Measurements from ENCODE around the gene DGKI.

Gene DGKI

DNA sequence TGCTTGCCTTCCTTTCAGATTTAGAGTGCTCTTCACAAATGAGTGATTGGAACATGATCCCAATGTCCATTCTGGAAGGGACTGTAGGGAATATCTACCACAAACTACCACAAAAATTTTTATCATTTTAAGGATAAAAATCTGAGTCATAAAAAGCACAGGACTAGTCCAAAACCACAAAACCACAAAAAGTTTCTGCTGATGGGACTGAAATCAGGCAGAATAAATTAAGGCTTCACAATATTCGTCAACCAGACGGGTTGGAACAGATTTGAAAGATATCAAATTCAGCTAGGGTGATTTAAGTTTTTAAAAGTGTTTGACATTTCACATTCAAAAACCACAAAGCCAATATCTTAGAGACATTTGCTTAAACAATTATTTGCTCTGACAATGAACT, 403.2 kb downstream of the DGKI start:
- H3K9ac ChIP-seq (ENCODE audit: low read length in 5 of 5), result no peak overlapping the region
- no peak overlapping the region for H3K4me3 ChIP-seq (ENCODE audit: low read depth in 1 of 5, low read length in 5 of 5)
- H3K27ac ChIP-seq (ENCODE audit: low read depth, low read length), result no peak overlapping the region
- H3K9me3 ChIP-seq (ENCODE audit: control insufficient read depth in 5 of 5, low read length in 5 of 5), result no peaks in the 10 kb centered on the region
- H3K4me1 ChIP-seq (ENCODE audit: control insufficient read depth in 5 of 5, insufficient read depth in 5 of 5, low read length in 5 of 5), result peaks cover 0 to 32% (median 17%) of the 10 kb centered on the region in 5 donors
- no peaks in the 10 kb centered on the region for H3K36me3 ChIP-seq (ENCODE audit: control insufficient read depth in 5 of 5, insufficient read depth in 5 of 5, low read length in 5 of 5)
- H3K27me3 ChIP-seq (ENCODE audit: control insufficient read depth in 5 of 5, insufficient read depth in 4 of 5, low read length in 5 of 5), result no peaks in the 10 kb centered on the region

DNA sequence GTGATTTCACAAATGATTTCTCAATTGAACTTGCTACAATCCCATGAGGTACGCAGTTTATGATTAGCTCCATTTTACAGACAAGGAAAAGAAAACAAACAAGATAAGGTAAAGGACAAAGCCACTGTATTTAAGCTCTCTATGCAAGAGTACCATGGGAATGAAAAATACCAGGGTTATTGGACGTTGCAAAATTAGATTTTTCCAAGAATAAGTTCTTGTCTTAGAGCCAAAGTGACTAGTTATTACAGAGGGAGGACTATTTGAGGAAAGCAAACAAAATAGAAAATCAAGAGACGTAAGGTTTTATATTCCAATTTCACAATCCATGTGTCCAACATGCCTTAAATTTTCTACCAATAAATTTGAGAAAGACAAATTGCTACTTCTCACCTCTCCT, 405.3 kb downstream of the DGKI start:
- no peak overlapping the region for H3K9ac ChIP-seq (ENCODE audit: low read length in 5 of 5)
- no peak overlapping the region for H3K4me3 ChIP-seq (ENCODE audit: low read depth in 1 of 5, low read length in 5 of 5)
- no peaks in the 10 kb centered on the region for H3K36me3 ChIP-seq (ENCODE audit: control insufficient read depth in 5 of 5, insufficient read depth in 5 of 5, low read length in 5 of 5)
- no peak overlapping the region for H3K27ac ChIP-seq (ENCODE audit: low read depth, low read length)
- peaks cover 0 to 32% (median 17%) of the 10 kb centered on the region in 5 donors for H3K4me1 ChIP-seq (ENCODE audit: control insufficient read depth in 5 of 5, insufficient read depth in 5 of 5, low read length in 5 of 5)
- H3K9me3 ChIP-seq (ENCODE audit: control insufficient read depth in 5 of 5, low read length in 5 of 5), result no peaks in the 10 kb centered on the region
- no peaks in the 10 kb centered on the region for H3K27me3 ChIP-seq (ENCODE audit: control insufficient read depth in 5 of 5, insufficient read depth in 4 of 5, low read length in 5 of 5)

DNA sequence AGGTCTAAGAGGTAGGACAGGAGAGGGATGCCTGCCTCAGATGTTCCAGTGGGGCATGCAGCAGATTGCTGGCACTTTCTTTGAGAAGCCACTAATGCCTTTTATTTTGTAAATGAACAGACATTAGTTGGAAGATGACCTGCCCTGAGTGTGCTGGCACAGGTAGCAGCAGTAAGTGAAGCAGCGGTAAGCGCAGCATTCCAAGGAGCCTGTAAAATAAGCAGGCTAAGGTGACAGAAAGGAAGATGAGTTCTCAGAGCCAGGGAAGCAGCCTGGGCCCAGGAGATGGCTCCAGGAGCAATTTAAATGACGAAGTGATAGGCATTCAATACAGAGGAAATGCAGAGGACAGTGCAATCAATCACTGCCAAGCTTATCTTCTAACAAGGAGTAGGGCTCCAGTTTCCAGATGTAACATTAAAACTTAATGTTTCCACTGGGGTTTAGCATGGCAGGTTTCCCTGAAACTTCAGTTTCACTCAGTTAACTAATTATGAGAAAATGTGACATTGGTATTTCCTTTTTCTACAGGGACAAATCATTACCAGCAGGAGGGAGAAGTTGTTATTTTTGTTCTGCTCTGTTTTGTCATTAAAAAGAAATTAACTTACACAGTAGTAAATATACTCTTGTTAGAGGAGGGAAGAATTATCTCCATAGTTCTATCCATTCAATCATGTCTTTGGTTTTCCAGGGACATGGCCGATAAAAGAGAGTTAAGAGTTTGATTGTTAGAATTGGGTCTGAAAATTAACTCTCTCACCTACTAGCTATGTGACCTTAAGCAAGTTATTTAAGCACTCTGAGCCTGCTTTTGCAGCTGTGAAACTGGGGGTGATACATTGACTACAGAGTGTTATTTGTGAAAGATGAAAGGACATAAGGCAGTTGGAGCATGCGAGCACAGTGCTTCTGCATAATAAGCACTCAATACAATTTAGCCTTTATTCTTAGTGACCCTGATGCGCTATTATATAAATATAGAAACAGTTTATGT, 406.6 kb downstream of the DGKI start:
- H3K9me3 ChIP-seq (ENCODE audit: control insufficient read depth in 5 of 5, low read length in 5 of 5), result no peaks in the 10 kb centered on the region
- no peak overlapping the region for H3K9ac ChIP-seq (ENCODE audit: low read length in 5 of 5)
- no peak overlapping the region for H3K4me3 ChIP-seq (ENCODE audit: low read depth in 1 of 5, low read length in 5 of 5)
- no peaks in the 10 kb centered on the region for H3K27me3 ChIP-seq (ENCODE audit: control insufficient read depth in 5 of 5, insufficient read depth in 4 of 5, low read length in 5 of 5)
- peaks cover 0 to 22% (median 8%) of the 10 kb centered on the region in 5 donors for H3K4me1 ChIP-seq (ENCODE audit: control insufficient read depth in 5 of 5, insufficient read depth in 5 of 5, low read length in 5 of 5)
- H3K36me3 ChIP-seq (ENCODE audit: control insufficient read depth in 5 of 5, insufficient read depth in 5 of 5, low read length in 5 of 5), result no peaks in the 10 kb centered on the region
- H3K27ac ChIP-seq (ENCODE audit: low read depth, low read length), result no peak overlapping the region

DNA sequence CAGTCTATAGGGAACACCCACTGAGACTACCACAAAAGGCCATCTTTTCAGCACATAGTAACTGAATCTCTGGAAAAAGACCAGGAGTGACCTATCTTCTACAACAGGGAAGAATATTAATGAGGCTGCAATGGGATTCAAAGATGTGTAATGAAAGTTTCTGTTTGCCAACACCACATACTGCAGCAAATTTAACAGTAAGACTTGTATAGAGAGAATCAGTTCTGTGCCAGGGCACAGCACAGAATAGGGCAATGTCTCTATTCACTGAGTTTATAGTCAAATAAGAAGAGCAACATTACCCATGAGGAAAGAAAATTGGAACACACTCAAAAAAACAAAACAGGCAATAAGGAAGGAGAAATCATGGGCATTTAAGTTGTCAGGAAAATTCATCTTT, 411.8 kb downstream of the DGKI start:
- Histone ChIP-seq H3K36me3 (ENCODE audit: control insufficient read depth in 5 of 5, insufficient read depth in 5 of 5, low read length in 5 of 5) (no peaks in the 10 kb centered on the region), H3K27me3 (ENCODE audit: control insufficient read depth in 5 of 5, insufficient read depth in 4 of 5, low read length in 5 of 5) (no peaks in the 10 kb centered on the region), H3K9ac (ENCODE audit: low read length in 5 of 5) (no peak overlapping the region), H3K9me3 (ENCODE audit: control insufficient read depth in 5 of 5, low read length in 5 of 5) (no peaks in the 10 kb centered on the region), H3K27ac (ENCODE audit: low read depth, low read length) (no peak overlapping the region), H3K4me1 (ENCODE audit: control insufficient read depth in 5 of 5, insufficient read depth in 5 of 5, low read length in 5 of 5) (peaks cover 0 to 4% (median 4%) of the 10 kb centered on the region in 5 donors), H3K4me3 (ENCODE audit: low read depth in 1 of 5, low read length in 5 of 5) (no peak overlapping the region)

DNA sequence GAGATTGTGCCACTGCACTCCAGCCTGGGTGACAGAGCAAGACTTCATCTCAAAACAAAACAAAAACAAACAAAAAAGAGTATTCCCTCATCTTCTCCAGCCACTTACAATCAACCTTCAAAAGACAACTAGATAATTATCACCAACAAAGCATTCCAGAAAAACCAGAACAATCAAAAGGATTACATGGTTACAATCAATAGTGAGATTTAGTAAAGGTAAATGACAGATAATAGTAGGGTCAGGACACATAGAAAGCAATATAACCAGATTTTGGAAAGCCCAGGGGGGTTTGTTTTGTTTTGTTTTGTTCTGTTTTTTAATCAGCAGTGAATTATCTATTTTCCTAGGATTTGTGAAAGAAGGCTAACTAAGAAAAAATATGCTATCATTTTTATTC, 412.2 kb downstream of the DGKI start:
- Histone ChIP-seq H3K4me1 (ENCODE audit: control insufficient read depth in 5 of 5, insufficient read depth in 5 of 5, low read length in 5 of 5) (no peaks in the 10 kb centered on the region), H3K4me3 (ENCODE audit: low read depth in 1 of 5, low read length in 5 of 5) (no peak overlapping the region), H3K27ac (ENCODE audit: low read depth, low read length) (no peak overlapping the region), H3K27me3 (ENCODE audit: control insufficient read depth in 5 of 5, insufficient read depth in 4 of 5, low read length in 5 of 5) (no peaks in the 10 kb centered on the region), H3K36me3 (ENCODE audit: control insufficient read depth in 5 of 5, insufficient read depth in 5 of 5, low read length in 5 of 5) (no peaks in the 10 kb centered on the region), H3K9ac (ENCODE audit: low read length in 5 of 5) (no peak overlapping the region), H3K9me3 (ENCODE audit: control insufficient read depth in 5 of 5, low read length in 5 of 5) (no peaks in the 10 kb centered on the region)

DNA sequence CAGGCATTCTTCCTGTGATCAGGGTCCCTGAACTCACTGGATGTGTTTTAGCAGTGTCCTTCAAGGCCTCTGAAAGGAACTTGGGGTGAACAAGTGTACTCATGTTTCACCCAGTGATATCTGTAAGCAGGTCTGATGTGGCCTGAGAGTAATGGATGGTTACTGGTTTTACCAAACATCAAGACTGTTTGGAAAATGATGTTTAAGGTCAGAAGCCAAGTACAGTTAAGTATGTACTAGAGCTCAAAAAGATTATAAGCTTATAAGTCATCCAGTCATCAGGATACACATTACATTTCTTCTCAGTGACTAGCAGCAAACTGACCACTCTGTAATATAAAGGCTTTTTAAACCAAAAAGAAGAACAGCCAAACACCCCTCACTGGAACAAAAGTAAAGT, 423.5 kb downstream of the DGKI start:
- Histone ChIP-seq H3K9me3 (ENCODE audit: control insufficient read depth in 5 of 5, low read length in 5 of 5) (no peaks in the 10 kb centered on the region), H3K27ac (ENCODE audit: low read depth, low read length) (no peak overlapping the region), H3K4me1 (ENCODE audit: control insufficient read depth in 5 of 5, insufficient read depth in 5 of 5, low read length in 5 of 5) (no peaks in the 10 kb centered on the region), H3K4me3 (ENCODE audit: low read depth in 1 of 5, low read length in 5 of 5) (no peak overlapping the region), H3K36me3 (ENCODE audit: control insufficient read depth in 5 of 5, insufficient read depth in 5 of 5, low read length in 5 of 5) (no peaks in the 10 kb centered on the region), H3K27me3 (ENCODE audit: control insufficient read depth in 5 of 5, insufficient read depth in 4 of 5, low read length in 5 of 5) (no peaks in the 10 kb centered on the region), H3K9ac (ENCODE audit: low read length in 5 of 5) (no peak overlapping the region)

DNA sequence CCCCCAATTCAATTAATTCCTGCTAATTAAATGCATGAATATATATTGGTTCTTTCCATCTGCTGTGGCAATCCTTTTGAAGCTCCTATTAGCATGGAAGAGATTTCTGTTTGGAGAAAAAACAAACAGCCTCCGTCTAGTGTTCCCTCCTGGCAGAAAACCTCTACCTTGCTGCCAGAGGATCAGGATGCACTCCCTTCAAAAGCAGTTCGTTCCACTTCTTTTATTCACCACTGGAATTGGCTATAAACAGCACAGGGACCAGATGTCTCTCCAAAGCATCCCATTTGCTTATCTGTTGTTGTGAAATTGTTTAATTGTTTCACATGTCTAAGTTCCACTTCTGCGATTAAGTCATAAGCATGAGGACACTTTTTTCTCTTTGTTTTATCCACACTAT, 425.4 kb downstream of the DGKI start:
- no peak overlapping the region for H3K4me3 ChIP-seq (ENCODE audit: low read depth in 1 of 5, low read length in 5 of 5)
- no peak overlapping the region for H3K9ac ChIP-seq (ENCODE audit: low read length in 5 of 5)
- peaks cover 0 to 4% (median 0%) of the 10 kb centered on the region in 5 donors for H3K4me1 ChIP-seq (ENCODE audit: control insufficient read depth in 5 of 5, insufficient read depth in 5 of 5, low read length in 5 of 5)
- no peaks in the 10 kb centered on the region for H3K36me3 ChIP-seq (ENCODE audit: control insufficient read depth in 5 of 5, insufficient read depth in 5 of 5, low read length in 5 of 5)
- no peaks in the 10 kb centered on the region for H3K9me3 ChIP-seq (ENCODE audit: control insufficient read depth in 5 of 5, low read length in 5 of 5)
- H3K27me3 ChIP-seq (ENCODE audit: control insufficient read depth in 5 of 5, insufficient read depth in 4 of 5, low read length in 5 of 5), result no peaks in the 10 kb centered on the region
- H3K27ac ChIP-seq (ENCODE audit: low read depth, low read length), result no peak overlapping the region

DNA sequence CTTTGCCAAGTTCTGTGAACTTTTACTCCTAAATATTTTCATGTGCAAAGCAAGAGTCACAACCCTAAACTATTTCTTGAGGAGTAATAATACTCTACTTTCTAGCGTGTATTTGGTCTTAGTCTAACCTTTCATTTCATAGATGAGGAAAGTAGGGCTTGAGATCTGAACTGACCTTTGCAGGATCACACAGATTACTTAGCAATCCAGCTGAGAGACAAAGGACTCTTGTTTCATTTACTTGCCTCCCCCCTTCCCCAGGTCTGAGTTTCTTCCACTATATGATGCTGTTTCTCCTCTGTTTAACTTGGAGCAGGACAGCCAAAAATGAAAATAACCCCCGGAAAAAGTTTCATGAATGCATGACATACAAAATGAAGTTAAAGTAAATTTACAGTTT, 427.9 kb downstream of the DGKI start:
- Histone ChIP-seq H3K36me3 (ENCODE audit: control insufficient read depth in 5 of 5, insufficient read depth in 5 of 5, low read length in 5 of 5) (no peaks in the 10 kb centered on the region), H3K4me3 (ENCODE audit: low read depth in 1 of 5, low read length in 5 of 5) (no peak overlapping the region), H3K4me1 (ENCODE audit: control insufficient read depth in 5 of 5, insufficient read depth in 5 of 5, low read length in 5 of 5) (peaks cover 0 to 4% (median 0%) of the 10 kb centered on the region in 5 donors), H3K9me3 (ENCODE audit: control insufficient read depth in 5 of 5, low read length in 5 of 5) (no peaks in the 10 kb centered on the region), H3K27me3 (ENCODE audit: control insufficient read depth in 5 of 5, insufficient read depth in 4 of 5, low read length in 5 of 5) (no peaks in the 10 kb centered on the region), H3K27ac (ENCODE audit: low read depth, low read length) (no peak overlapping the region), H3K9ac (ENCODE audit: low read length in 5 of 5) (no peak overlapping the region)

DNA sequence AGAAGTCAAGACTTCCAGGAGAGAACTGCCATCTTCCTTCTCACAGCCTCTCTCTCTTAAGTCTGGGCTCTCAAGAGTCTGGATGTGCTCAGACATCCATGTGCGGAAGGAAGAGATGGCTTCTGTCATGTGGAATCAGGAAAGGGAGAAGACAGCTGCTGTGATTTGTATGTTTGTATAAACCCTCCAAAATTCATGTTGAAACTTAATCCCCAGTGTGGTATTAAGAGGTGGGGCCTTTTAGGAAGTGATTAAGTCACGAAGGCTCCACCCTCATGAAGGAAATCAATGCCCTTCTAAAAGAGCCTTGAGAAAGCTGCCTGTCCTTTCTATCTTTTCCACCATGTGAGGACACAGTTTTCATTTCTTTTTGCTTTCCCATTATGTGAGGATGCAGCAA, 429.3 kb downstream of the DGKI start:
- Histone ChIP-seq H3K4me1 (ENCODE audit: control insufficient read depth in 5 of 5, insufficient read depth in 5 of 5, low read length in 5 of 5) (peaks cover 0 to 4% (median 0%) of the 10 kb centered on the region in 5 donors), H3K9me3 (ENCODE audit: control insufficient read depth in 5 of 5, low read length in 5 of 5) (no peaks in the 10 kb centered on the region)

DNA sequence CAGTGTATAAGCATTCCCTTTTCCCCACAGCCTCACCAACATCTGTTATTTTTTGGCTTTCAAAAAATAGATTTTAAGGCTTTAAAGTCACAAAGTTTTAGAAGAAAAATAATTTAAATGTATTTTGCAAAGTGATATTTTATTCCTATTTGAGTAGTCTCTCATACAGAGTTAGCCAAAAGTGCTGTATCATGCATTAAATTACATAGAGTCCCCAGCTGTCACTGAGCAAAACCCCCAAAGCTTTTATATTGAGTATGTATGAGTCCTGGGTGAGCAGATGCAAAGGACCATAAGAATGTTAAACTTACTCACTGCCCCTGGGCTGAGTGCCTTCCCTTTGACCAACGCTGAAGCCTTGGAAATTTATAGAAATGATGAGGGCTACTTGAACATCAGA, 432.9 kb downstream of the DGKI start:
- H3K4me3 ChIP-seq (ENCODE audit: low read depth in 1 of 5, low read length in 5 of 5), result no peak overlapping the region
- H3K9ac ChIP-seq (ENCODE audit: low read length in 5 of 5), result no peak overlapping the region
- H3K27me3 ChIP-seq (ENCODE audit: control insufficient read depth in 5 of 5, insufficient read depth in 4 of 5, low read length in 5 of 5), result no peaks in the 10 kb centered on the region
- no peaks in the 10 kb centered on the region for H3K9me3 ChIP-seq (ENCODE audit: control insufficient read depth in 5 of 5, low read length in 5 of 5)
- no peak overlapping the region for H3K27ac ChIP-seq (ENCODE audit: low read depth, low read length)
- H3K4me1 ChIP-seq (ENCODE audit: control insufficient read depth in 5 of 5, insufficient read depth in 5 of 5, low read length in 5 of 5), result peaks cover 0 to 4% (median 0%) of the 10 kb centered on the region in 5 donors
- no peaks in the 10 kb centered on the region for H3K36me3 ChIP-seq (ENCODE audit: control insufficient read depth in 5 of 5, insufficient read depth in 5 of 5, low read length in 5 of 5)

More for the DNA sequence above, 429.3 kb downstream of the DGKI start:
- H3K4me3 ChIP-seq (ENCODE audit: low read depth in 1 of 5, low read length in 5 of 5), result no peak overlapping the region
- H3K27ac ChIP-seq (ENCODE audit: low read depth, low read length), result no peak overlapping the region
- H3K27me3 ChIP-seq (ENCODE audit: control insufficient read depth in 5 of 5, insufficient read depth in 4 of 5, low read length in 5 of 5), result no peaks in the 10 kb centered on the region
- H3K36me3 ChIP-seq (ENCODE audit: control insufficient read depth in 5 of 5, insufficient read depth in 5 of 5, low read length in 5 of 5), result no peaks in the 10 kb centered on the region
- no peak overlapping the region for H3K9ac ChIP-seq (ENCODE audit: low read length in 5 of 5)

All from subcutaneous abdominal adipose tissue (tissue), 5 donors.